Hepatocyte (in vitro differentiated cells): ENCODE measurements around the gene PIAS1. TPM values are rescaled to one million over a fixed set of nuclear protein-coding genes. Genes with fewer than 3 reads are reported as not detected.

Source experiments
- DNase-seq: peaks from one replicate; pipeline ENCODE4 v3.0.0-alpha.2; 2016; ENCODE audit warnings: low spot score
- H2AFZ ChIP-seq: fragments of 200-600 bp; sonication (generic); 2 replicates; pipeline ENCODE4 v1.6.0; 2016; ENCODE audit warnings: antibody characterized with exemption, mild to moderate bottlenecking
- H3K27ac ChIP-seq: fragments of 200-600 bp; sonication (generic); 2 replicates; pipeline ENCODE4 v1.5.1; 2016; ENCODE audit warnings: mild to moderate bottlenecking
- H3K27me3 ChIP-seq: fragments of 200-600 bp; sonication (generic); 2 replicates; pipeline ENCODE4 v1.6.1; 2016
- H3K36me3 ChIP-seq: fragments of 200-600 bp; sonication (generic); replicated peaks from 2 replicates; pipeline ENCODE4 v1.5.1; 2016; ENCODE audit warnings: low read depth; ENCODE audit not compliant: insufficient read depth
- H3K4me1 ChIP-seq: fragments of 200-600 bp; sonication (generic); 2 replicates; pipeline ENCODE4 v1.5.1; 2016; ENCODE audit warnings: mild to moderate bottlenecking, moderate library complexity; ENCODE audit not compliant: insufficient read depth
- H3K4me2 ChIP-seq: fragments of 200-600 bp; sonication (generic); 2 replicates; pipeline ENCODE4 v1.6.0; 2016
- H3K4me3 ChIP-seq: fragments of 200-600 bp; sonication (generic); 2 replicates; pipeline ENCODE4 v1.5.1; 2016; ENCODE audit warnings: mild to moderate bottlenecking
- H3K79me2 ChIP-seq: fragments of 200-600 bp; sonication (generic); 2 replicates; pipeline ENCODE4 v1.6.0; 2017; ENCODE audit warnings: mild to moderate bottlenecking
- H3K9me2 ChIP-seq: fragments of 200-600 bp; sonication (generic); replicated peaks from 2 replicates; pipeline ENCODE4 v1.6.0; 2017; ENCODE audit warnings: mild to moderate bottlenecking; ENCODE audit not compliant: insufficient read depth
- H3K9me3 ChIP-seq: fragments of 200-600 bp; sonication (generic); 2 replicates; pipeline ENCODE4 v1.5.1; 2016; ENCODE audit warnings: low read depth, mild to moderate bottlenecking
- H4K20me1 ChIP-seq: fragments of 200-600 bp; sonication (generic); 2 replicates; pipeline ENCODE4 v1.6.0; 2016; ENCODE audit warnings: mild to moderate bottlenecking; ENCODE audit not compliant: insufficient read depth, poor library complexity, severe bottlenecking
- CTCF ChIP-seq: fragments of 200-600 bp; sonication (generic); IDR thresholded peaks from 2 replicates; pipeline ENCODE4 v1.5.1; 2016; ENCODE audit warnings: antibody characterized with exemption, mild to moderate bottlenecking; ENCODE audit not compliant: poor library complexity
- EZH2 ChIP-seq: fragments of 200-600 bp; sonication (generic); IDR thresholded peaks from 2 replicates; pipeline ENCODE4 v1.6.1; 2016; ENCODE audit warnings: antibody characterized with exemption, mild to moderate bottlenecking, borderline replicate concordance
- EZH2phosphoT487 ChIP-seq: fragments of 200-600 bp; sonication (generic); IDR thresholded peaks from one replicate; pipeline ENCODE4 v1.6.1; 2018; ENCODE audit warnings: antibody characterized with exemption, mild to moderate bottlenecking, low read depth, moderate library complexity; ENCODE audit not compliant: unreplicated experiment, severe bottlenecking
- WGBS: methylation state at CpG from one replicate; pipeline ENCODE4 v1.1.6; 2016; ENCODE audit warnings: low lambda C conversion rate; ENCODE audit errors: missing lambda C conversion rate; 5-methylcytosine and 5-hydroxymethylcytosine counted together
- polyA plus RNA-seq: library from polyadenylated mRNA; unstranded; fragments of >200 nt; fragmentation: Nextera tagmentation; extraction: Ambion mirVana; gene quantifications from 2 replicates; pipeline ENCODE4 v1.2.1, GENCODE V29; 2016
- total RNA-seq: library from RNA; depleted of rRNA; stranded (reverse); fragments of >200 nt; gene quantifications from 2 replicates; pipeline ENCODE4 v1.2.3, GENCODE V29; 2014

Gene PIAS1
- total and polyA plus RNA-seq, 2 experiments from 2014 or later: 22.6 to 45.4 TPM

GRCh38 chr15:68018797-68019444 is 35.2 kb upstream of the PIAS1 start:
- no peak for DNase-seq
- WGBS: 91% methylated on average over 5 of the region's 5 CpGs
- H3K36me3 ChIP-seq: no peaks in the 10 kb centered on the region
- no peaks in the 10 kb centered on the region for H3K79me2 ChIP-seq
- peak overlapping the region; percentile 51 for H3K27ac ChIP-seq
- H2AFZ ChIP-seq: no peak overlapping the region
- H3K27me3 ChIP-seq: no peaks in the 10 kb centered on the region
- no peak for TF ChIP-seq CTCF
- no peak for TF ChIP-seq EZH2phosphoT487
- no peak for TF ChIP-seq EZH2
- no peaks in the 10 kb centered on the region for H3K9me3 ChIP-seq
- H3K4me1 ChIP-seq: no peaks in the 10 kb centered on the region
- H4K20me1 ChIP-seq: no peaks in the 10 kb centered on the region
- H3K4me3 ChIP-seq: no peak overlapping the region
- H3K4me2 ChIP-seq: no peak overlapping the region
- H3K9me2 ChIP-seq: no peaks in the 10 kb centered on the region

DNA sequence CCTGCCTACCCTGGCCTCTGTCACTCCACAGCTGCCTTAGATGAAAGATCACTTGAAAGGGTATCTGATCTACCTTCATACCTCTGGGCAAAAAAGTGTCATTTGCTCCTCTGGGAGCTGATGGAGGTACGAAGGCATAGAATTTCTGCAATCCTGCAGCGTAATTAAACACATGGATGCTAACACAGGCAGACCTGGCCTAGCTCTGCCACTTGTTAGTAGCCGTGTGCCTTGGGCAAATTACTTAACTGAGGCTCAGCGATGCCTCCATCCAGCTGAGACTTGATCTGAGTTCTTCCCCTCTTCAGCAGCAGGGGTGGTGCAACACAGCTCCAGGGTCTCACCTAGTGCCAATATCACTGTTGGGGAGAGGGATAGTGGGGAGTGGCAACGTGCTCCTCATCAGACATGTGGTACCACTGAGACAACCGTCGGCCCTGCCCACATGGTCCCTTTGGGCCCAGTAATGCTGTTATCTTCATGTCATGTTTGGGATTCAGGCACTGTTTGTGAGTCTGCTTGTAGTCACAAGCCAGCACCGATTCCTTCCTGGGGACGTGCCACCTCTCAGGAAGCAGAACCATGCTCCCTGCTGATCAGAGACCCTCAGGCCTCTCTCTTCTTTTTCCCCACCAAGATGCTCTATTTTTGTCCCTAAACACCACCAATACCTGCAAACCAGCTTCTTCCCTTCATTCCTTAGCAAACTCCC is 34.1 kb upstream of the PIAS1 start:
- H3K4me3 ChIP-seq: no peak overlapping the region
- no peaks in the 10 kb centered on the region for H3K27me3 ChIP-seq
- no peaks in the 10 kb centered on the region for H3K79me2 ChIP-seq
- TF ChIP-seq CTCF (no peak), EZH2 (no peak)
- no peaks in the 10 kb centered on the region for H3K36me3 ChIP-seq
- no peaks in the 10 kb centered on the region for H3K9me3 ChIP-seq
- 73% methylated on average over 9 of the region's 9 CpGs for WGBS
- H4K20me1 ChIP-seq: no peaks in the 10 kb centered on the region
- H3K4me2 ChIP-seq: no peak overlapping the region
- H3K4me1 ChIP-seq: no peaks in the 10 kb centered on the region
- H3K9me2 ChIP-seq: no peaks in the 10 kb centered on the region
- H3K27ac ChIP-seq: peak overlapping the region; percentile 24
- DNase-seq: no peak
- H2AFZ ChIP-seq: no peak overlapping the region

GRCh38 chr15:68020685-68021084 is 33.4 kb upstream of the PIAS1 start:
- no peak overlapping the region for H2AFZ ChIP-seq
- no peaks in the 10 kb centered on the region for H3K9me3 ChIP-seq
- H3K79me2 ChIP-seq: no peaks in the 10 kb centered on the region
- peak overlapping the region; percentile 24 for H3K27ac ChIP-seq
- no peak for DNase-seq
- no peak for TF ChIP-seq EZH2
- H3K4me2 ChIP-seq: no peak overlapping the region
- WGBS: 64% methylated on average over 3 of the region's 3 CpGs
- H3K27me3 ChIP-seq: no peaks in the 10 kb centered on the region
- H3K36me3 ChIP-seq: no peaks in the 10 kb centered on the region
- no peak overlapping the region for H3K4me3 ChIP-seq
- no peaks in the 10 kb centered on the region for H3K9me2 ChIP-seq
- H3K4me1 ChIP-seq: peaks cover 3% of the 10 kb centered on the region
- H4K20me1 ChIP-seq: no peaks in the 10 kb centered on the region

DNA sequence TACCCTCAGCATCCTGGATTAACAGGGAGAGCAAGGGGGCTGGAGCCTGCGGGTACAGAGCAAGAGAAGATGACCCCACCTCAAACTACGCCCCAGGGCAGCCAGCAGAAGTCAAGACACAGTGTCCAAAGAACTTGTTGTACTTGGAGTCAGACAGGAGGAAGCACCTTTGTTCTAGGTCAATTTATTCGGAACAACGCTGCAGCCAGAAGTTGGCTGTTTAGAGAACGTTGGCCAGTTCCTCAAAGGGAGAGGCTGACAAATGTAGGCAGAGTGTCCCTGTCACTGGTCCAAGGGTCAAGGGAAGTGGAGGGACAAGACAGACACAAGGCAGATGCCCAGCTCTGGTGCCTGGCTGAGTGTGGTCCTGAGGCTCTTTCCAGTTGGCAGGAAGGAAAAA is 32.1 kb upstream of the PIAS1 start:
- Histone ChIP-seq H3K27ac (no peak overlapping the region), H2AFZ (no peak overlapping the region), H3K79me2 (no peaks in the 10 kb centered on the region), H3K27me3 (no peaks in the 10 kb centered on the region), H3K4me2 (no peak overlapping the region), H3K9me3 (no peaks in the 10 kb centered on the region), H4K20me1 (no peaks in the 10 kb centered on the region), H3K9me2 (no peaks in the 10 kb centered on the region), H3K4me1 (peaks cover 5% of the 10 kb centered on the region), H3K4me3 (no peak overlapping the region), H3K36me3 (no peaks in the 10 kb centered on the region)
- TF ChIP-seq EZH2 (no peak), EZH2phosphoT487 (no peak), CTCF (no peak)
- 85% methylated on average over 5 of the region's 5 CpGs for WGBS
- no peak for DNase-seq
